Myocyte (in vitro differentiated cells): ENCODE measurements around the gene ANKRD9. TPM values are rescaled to one million over a fixed set of nuclear protein-coding genes. Genes with fewer than 3 reads are reported as not detected.
"Not testable (repeated sequence)": the region's sequence is repeated elsewhere in the genome, so short reads cannot be mapped to it uniquely, and the experiment has no call there.

Source experiments
- DNase-seq: peaks from one replicate; pipeline ENCODE4 v3.0.0-alpha.2; 2012; ENCODE audit warnings: low read depth
- total RNA-seq: library from RNA; depleted of rRNA; stranded (reverse); fragments of >200 nt; gene quantifications from 2 replicates; pipeline ENCODE4 v1.2.3, GENCODE V29; 2014

ANKRD9 gene
- total RNA-seq, 1 donor from 2014 or later, result 101 TPM

DNA sequence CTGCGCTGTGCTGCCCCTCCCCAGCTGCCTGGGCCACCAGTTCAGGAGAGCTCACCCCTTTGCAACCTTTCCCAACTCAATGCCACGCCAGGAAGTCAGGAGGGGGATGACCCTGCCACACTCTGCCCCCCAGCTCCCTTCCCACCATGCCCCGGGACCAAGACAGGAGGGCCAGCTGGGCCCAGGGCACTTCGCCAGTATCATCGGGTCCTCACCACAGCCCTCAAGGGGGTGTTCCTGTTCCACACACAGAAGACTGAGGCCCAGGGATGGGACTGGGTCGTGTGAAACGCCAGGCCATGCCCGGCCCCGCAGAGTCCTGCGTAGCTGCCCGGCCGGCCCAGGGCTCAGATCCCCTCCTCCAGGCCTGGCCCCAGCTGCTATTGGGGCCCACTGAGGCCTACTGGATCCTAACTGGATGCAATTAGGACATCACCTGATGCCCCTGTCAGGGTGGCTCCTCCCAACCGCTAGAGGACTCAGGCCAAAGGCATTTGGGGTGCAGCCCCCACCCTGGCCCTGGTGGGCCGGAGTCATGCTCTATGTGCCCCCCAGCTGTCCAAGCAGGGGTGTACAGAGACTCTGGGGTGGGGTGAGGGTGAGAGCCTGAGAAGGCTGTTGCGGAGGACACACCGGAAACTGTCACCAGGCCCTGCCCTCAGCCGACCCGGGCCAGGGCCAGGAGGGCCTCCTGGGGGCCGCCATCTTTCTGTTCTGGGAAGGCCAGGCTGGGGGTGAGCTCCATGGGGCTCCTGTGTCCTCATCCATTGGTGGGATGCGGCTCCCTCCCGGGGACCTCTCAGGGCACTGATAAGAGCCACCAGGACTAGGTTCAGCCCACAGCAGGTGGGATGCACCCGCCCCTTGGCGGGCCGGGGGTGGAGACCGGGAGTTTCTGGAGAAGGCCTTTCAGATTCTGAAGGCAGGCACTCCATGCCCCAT lies 29.3 kb upstream of the ANKRD9 start:
- DNase-seq, result peak; percentile 23

- no peak for DNase-seq
Observed at GRCh38 chr14:102537981-102538601, 28.5 kb upstream of the ANKRD9 start.

DNA sequence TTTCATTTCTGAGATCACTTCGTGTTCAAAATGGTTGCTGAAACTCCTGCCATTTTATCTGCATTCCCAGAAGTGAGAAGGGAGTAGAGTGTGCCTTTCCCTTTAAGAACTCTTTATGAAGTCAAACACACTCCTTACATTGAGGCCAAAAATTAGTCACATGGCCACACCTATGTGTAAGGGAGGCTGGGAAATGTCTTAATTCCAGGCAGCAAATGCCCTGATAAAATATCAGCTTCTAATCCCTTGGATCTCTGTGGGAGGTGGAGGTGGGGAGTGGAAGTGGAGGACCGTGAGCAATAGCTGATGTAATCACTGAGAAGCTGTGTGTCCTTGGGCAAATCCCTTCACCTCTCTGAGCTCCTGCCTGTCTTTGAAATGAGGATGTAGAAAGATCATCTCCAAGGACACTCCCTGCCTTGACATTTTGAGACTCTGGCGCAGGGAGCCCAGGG lies 22.7 kb upstream of the ANKRD9 start:
- DNase-seq, result no peak

DNA sequence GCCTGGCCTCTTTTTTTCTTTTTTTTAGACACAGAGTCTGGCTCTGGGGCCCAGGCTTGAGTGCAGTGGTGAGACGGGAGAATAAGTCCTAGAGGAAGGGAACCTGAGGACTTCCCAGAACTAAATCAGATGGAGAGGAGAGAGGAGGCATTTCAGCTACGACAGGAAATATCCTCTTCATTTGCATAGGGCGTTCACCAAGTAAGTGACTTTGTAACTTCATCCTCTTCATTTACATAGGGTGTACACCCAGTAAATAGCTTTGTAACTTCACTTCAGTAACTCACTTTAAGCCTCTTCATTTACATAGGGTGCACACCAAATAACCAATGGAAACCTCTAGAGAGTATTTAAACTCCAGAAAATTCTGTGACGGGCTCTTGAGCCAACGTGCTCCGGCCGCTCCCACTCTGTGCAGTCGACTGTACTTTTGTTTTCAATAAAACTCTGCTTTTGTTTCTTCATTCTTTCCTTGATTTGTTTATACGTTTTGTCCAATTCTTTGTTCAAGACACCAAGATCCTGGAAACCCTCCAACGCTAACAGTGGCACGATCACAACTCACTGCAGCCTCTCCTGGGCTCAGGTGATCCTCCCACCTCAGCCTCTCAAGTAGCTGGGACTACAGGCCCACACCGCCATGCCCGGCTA lies 21.4 kb upstream of the ANKRD9 start:
- DNase-seq, result no peak

DNA sequence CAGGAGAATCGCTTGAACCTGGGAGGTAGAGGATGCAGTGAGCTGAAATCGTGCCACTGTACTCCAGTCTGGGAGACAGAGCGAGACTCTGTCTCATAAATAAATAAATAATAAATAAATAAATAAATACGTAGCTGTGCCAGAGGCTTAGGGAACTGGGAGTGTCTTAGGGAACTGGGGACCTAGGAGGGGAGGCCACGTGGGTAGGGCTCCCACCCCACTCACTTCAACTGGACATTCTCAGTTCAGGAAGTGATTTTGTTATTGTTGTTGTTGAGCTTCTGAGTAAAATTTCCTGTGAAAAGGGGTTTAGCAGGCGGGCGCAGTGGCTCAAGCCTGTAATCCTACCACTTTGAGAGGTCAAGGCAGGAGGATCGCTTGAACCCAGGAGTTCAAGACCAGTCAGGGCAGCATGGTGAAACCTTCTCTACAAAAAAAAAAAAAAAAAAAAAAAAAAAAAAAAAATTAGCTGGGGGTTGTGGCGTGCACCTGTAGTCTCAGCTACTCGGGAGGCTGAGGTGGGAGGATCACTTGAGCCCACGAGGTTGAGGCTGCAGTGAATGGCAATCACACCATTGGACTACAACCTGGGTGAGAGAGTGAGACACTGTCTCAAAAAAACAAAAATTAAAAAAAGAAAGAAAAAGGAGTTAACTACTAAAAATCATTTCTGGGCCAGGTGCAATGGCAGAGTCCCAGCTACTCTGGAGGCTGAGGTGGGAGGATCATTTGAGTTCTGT lies 19.0 kb upstream of the ANKRD9 start:
- DNase-seq, result no peak

DNA sequence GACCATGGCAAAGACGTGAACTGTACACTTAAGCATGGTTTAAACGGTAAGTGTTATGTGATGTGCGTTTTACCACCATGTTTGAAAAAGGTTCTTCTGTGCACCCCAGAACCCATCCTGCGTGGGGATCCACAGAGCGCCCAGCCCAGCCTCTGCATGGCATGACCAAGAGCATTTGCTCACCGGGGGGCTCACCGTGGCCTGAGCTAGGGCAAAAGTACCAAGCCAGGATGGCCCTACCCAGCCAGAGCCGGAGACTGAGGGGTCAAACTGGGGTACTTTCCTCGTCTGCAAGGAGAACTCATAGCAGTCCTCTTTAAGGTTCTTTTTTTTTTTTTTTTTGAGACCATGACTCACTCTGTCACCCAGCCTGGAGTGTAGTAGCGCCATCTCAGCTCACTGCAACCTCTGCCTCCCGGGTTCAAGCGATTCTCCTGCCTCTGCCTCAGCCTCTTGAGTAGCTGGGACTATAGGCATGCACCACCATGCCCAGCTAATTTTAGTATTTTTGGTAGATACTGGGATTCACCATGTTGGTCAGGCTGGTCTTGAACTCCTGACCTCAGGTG lies 16.4 kb upstream of the ANKRD9 start:
- no peak for DNase-seq

GRCh38 chr14:102525219-102525928 lies 15.8 kb upstream of the ANKRD9 start:
- peak; percentile 54 for DNase-seq

GRCh38 chr14:102524451-102525218 lies 15.1 kb upstream of the ANKRD9 start:
- DNase-seq, result peak; percentile 99

DNA sequence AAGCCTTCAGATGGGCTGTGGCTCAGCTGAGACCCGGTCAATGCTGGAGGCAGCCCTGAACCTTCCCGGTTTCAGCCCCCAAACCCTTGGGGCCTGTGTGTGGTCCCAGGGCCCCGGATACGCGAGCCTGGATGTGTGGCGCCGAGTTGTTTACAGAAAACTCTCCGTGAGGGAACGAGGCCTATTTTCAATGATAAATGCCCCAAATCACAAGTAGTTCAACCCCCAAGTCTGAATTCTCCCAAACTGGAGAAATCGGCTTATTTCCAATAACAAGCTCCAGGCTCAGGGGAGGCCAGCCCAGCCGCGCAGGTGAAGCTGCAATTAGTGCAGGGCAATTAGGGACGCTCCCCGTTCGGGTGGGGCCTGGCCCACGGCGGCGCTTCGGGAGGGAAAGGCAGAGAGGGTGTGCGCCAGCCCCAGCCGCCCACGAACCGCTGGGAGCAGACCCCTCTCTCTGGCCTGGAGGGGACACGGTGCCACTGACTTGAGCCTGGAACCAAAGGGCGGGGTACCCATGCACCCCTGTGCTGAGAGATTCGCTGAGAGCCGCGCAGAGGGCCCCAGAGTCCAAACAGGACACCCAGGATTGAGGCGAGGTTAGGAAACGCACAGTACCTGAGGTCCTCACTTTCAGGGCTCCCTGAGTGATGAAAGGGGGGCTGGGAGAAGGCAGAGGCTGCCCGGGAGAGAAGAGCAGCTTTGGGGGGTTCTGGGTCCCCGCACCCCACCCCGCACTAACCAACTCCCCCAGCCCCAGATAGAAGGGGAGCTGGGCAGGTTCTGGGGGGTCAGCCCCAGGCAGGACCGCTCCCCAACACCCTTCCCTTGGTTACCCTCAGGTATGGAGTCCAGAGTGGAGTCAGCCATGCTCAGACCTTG lies 14.2 kb upstream of the ANKRD9 start:
- DNase-seq, result no peak

DNA sequence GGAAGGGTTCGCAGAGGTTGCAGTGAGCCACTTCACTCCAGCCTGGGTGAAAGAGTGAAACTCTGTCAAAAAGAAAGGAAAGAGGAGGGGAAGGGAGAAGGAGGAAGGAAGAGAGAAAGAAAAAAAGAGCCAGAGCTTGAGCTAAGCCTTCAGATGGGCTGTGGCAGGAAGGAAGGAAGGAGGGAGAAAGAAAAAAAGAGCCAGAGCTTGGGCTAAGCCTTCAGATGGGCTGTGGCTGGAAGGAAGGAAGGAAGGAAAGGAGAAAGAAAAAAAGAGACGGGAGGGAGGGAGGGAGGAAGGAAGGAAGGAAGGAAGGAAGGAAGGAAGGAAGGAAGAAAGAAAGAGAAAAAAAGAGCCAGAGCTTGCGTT lies 13.6 kb upstream of the ANKRD9 start:
- DNase-seq, result no peak

GRCh38 chr14:102519709-102520108 lies 10.1 kb upstream of the ANKRD9 start:
- not testable (repeated sequence) for DNase-seq

- DNase-seq, result no peak
Observed at GRCh38 chr14:102518063-102518648, 8.6 kb upstream of the ANKRD9 start.

GRCh38 chr14:102517392-102518062 lies 8.0 kb upstream of the ANKRD9 start:
- no peak for DNase-seq

- peak; percentile 66 for DNase-seq
Observed at GRCh38 chr14:102516531-102517391, 7.2 kb upstream of the ANKRD9 start.

DNA sequence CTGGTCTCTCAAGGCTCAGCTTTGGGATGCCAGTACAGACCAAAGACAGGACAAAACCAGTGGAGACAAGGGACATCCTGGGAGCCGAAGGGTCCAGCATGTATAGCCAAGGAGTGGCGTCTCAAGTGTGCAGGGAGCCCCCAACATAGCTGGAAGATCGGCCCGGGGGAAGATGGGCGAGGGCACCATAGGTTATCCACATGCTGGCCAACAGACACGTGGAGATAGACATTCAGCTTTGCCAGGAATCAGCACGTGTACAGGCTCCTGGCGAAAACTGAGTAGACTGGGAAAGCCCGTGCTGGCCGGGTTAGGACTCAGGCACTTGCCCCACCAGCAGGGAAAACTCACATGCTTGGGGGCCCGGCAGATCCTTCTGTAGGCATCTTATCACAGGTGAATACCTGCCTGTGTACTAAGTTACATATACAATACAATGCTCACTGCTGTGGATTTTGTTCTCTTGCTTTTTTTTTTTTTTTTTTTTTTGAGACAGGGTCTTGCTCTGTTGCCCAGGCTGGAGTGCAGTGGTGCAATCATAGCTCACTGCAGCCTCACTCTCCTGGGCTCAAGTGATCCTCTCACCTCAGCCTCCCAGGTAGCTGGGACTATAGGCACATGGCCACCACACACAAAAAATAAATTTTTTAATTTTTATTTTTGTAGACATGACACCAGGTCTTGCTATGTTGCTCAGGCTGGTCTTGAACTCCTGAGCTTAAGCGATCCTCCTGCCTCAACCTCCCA lies 5.6 kb upstream of the ANKRD9 start:
- no peak for DNase-seq
